Lower lobe of right lung (tissue), 2 donors: ENCODE results near the gene ST3GAL2. TPM values are rescaled to one million over a fixed set of nuclear protein-coding genes. Genes with fewer than 3 reads are reported as not detected.

Experiments used
- ATAC-seq, 2 donors: fragments of 200-7000 bp; cut with Tn5 transposase; one replicate each; pipeline ENCODE4 v1.9.1; 2020 to 2022; ENCODE audit warnings: mild to moderate bottlenecking in 2 of 2, moderate library complexity in 2 of 2
- DNase-seq: peaks from one replicate; pipeline ENCODE4 v3.0.0-alpha.2; 2020
- H3K27ac ChIP-seq: fragments of 200-600 bp; one replicate; pipeline ENCODE4 v1.8.0; 2022
- H3K27me3 ChIP-seq: fragments of 200-600 bp; one replicate; pipeline ENCODE4 v1.8.0; 2022; ENCODE audit warnings: low read depth
- H3K36me3 ChIP-seq: fragments of 200-600 bp; one replicate; pipeline ENCODE4 v1.8.0; 2022; ENCODE audit warnings: mild to moderate bottlenecking
- H3K4me1 ChIP-seq: fragments of 200-600 bp; one replicate; pipeline ENCODE4 v1.8.0; 2022
- H3K4me3 ChIP-seq: fragments of 200-600 bp; one replicate; pipeline ENCODE4 v1.8.0; 2022; ENCODE audit warnings: mild to moderate bottlenecking
- H3K9me3 ChIP-seq: fragments of 200-600 bp; one replicate; pipeline ENCODE4 v1.8.0; 2022
- CTCF ChIP-seq: fragments of 200-600 bp; IDR thresholded peaks from one replicate; pipeline ENCODE4 v1.8.0; 2022; ENCODE audit warnings: antibody characterized with exemption, mild to moderate bottlenecking
- intact Hi-C: fragments of 100-400 bp; cut with DNase I; formaldehyde crosslinking; loops from one replicate; pipeline ENCODE4 v1.11.0; 2022
- total RNA-seq: library from RNA; stranded (reverse); fragmentation: NEBNext Ultra II Directional; extraction: Animal tissue kit (Norgen Biotek cat#: 25700); gene quantifications from one replicate; pipeline ENCODE4 v1.2.1, GENCODE V29; 2021
- donor health status: DM: no; HTN: yes; CAD: no; lungs with severe emphysema.

Gene ST3GAL2
- total RNA-seq, 1 donor from 2014 or later = 31.8 TPM

- intact Hi-C loops = no loop called here
- ATAC-seq (no peak), DNase-seq (no peak)
- TF ChIP-seq CTCF = no peak
- Histone ChIP-seq H3K4me3 (no peak overlapping the region), H3K4me1 (peaks cover 24% of the 10 kb centered on the region), H3K36me3 (peaks cover 75% of the 10 kb centered on the region), H3K27ac (peak overlapping the region; percentile 36), H3K27me3 (no peaks in the 10 kb centered on the region), H3K9me3 (no peaks in the 10 kb centered on the region)
Measured at GRCh38 chr16:70480127-70481105, 41.5 kb upstream of the ST3GAL2 start.

- H3K4me3 ChIP-seq = no peak overlapping the region
- ATAC-seq = peak; percentile 4 to 9
- no peaks in the 10 kb centered on the region for H3K9me3 ChIP-seq
- TF ChIP-seq CTCF = no peak
- DNase-seq = peak; percentile 43
- H3K27me3 ChIP-seq = no peaks in the 10 kb centered on the region
- peaks cover 24% of the 10 kb centered on the region for H3K4me1 ChIP-seq
- H3K36me3 ChIP-seq = peaks cover 75% of the 10 kb centered on the region
- intact Hi-C loops = no loop called here
- peak overlapping the region; percentile 77 for H3K27ac ChIP-seq
Measured at GRCh38 chr16:70478912-70479341, 40.0 kb upstream of the ST3GAL2 start.

DNA sequence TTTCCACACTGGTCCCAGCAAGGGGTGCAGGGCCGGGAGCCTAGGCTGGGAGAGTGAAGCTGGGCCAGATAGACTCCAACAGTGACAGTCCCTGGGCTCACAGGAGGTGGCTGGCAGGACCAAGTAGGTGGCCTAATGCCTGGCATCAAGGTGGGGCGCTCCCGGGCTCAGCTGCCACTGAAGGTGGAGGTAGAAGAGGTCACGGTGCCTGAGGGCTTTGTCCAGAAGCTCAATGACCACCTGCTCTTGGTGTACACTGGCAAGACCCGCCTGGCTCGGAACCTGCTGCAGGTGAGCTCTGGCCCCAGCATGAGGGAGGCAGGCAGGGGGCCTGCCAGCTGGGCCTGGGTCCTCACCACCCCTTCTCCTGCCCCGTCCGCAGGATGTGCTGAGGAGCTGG, 39.3 kb upstream of the ST3GAL2 start:
- TF ChIP-seq CTCF = no peak
- Histone ChIP-seq H3K36me3 (peaks cover 75% of the 10 kb centered on the region), H3K9me3 (no peaks in the 10 kb centered on the region), H3K4me3 (no peak overlapping the region), H3K4me1 (peaks cover 24% of the 10 kb centered on the region), H3K27me3 (no peaks in the 10 kb centered on the region), H3K27ac (peak overlapping the region; percentile 77)
- DNase-seq = no peak
- no peak for ATAC-seq
- intact Hi-C loops = no loop called here

DNA sequence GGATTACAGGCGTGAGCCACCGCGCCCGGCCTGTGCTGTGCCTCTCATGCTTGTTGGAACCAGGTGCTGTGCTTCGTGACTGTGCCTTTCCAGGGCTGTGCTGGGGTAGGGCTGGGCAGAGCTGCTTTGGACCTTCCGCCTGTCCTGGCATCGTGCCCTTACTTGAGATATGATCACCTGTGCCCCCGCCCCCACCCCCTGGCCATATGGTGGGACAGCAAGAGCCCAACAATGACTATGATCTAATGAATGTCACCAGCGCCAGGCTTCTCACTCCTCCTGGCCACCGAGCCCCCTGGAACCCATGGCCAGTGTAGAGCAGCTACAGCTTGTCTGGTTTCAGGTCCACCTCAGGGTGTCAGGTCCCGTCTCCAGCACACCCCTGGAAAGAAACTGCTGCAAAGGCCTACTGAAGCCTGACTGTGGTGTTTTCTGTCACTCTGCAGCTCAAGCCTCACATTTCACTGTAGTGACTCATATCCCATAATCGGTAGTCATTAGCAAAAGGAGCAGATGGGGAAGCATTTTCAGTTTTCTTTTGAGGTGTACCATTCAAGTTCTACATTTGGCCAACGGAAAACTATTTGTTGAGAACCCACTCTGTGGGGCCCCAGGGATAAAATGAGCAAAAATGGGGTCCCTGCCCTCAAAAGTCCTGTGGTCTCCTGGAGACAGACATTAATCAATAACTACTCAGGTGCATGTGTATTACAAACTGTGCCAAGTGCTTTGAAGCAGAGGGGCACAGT, 37.5 kb upstream of the ST3GAL2 start:
- peaks cover 24% of the 10 kb centered on the region for H3K4me1 ChIP-seq
- H3K36me3 ChIP-seq = peaks cover 70% of the 10 kb centered on the region
- no peak overlapping the region for H3K4me3 ChIP-seq
- no peak overlapping the region for H3K27ac ChIP-seq
- H3K9me3 ChIP-seq = no peaks in the 10 kb centered on the region
- no peaks in the 10 kb centered on the region for H3K27me3 ChIP-seq
- ATAC-seq (no peak), DNase-seq (no peak)
- TF ChIP-seq CTCF = no peak
- intact Hi-C loops = no loop called here

DNA sequence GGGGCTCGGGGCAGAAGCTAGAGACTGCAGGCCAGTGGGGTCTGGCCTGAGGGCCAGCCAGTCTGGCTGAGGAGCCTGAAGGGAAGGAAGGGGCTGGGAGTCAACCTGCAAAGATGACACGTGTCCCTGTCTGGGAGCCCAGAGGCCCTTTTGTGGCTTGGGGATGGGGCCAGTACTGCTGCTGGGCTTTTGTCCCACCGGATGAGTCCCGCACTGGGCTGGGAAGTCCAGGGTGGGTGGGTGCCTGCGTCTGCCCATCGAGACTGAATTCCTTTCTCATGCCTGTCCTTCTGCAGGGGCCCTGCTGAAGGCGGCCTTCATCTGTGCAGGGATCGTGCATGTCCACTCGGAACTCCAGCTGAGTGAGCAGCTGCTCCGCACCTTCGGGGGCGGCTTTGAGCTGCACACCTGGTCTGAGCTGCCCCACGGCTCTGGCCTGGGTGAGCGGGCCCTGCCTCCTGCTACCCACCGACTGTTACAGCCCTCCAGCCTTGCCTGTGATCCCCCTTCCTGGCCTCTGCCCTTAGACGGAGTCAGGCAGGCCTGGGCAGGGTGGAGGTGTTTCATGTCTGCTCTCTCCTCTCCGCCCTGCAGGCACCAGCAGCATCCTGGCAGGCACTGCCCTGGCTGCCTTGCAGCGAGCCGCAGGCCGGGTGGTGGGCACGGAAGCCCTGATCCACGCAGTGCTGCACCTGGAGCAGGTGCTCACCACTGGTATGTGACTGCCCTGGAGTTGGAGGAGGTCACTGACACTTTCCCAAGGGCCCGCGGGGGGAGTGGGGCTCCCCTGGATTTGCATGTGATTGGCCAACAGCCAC, 36.4 kb upstream of the ST3GAL2 start:
- Histone ChIP-seq H3K36me3 (peaks cover 62% of the 10 kb centered on the region), H3K4me1 (peaks cover 24% of the 10 kb centered on the region), H3K4me3 (no peak overlapping the region), H3K27me3 (no peaks in the 10 kb centered on the region), H3K27ac (no peak overlapping the region), H3K9me3 (no peaks in the 10 kb centered on the region)
- intact Hi-C loops = no loop called here
- no peak for DNase-seq
- ATAC-seq = no peak
- no peak for TF ChIP-seq CTCF
